H9 (cell line): ENCODE results near the gene CPXM2. TPM values are rescaled to one million over a fixed set of nuclear protein-coding genes. Genes with fewer than 3 reads are reported as not detected.

ENCODE experiments used
- DNase-seq: peaks from one replicate; pipeline ENCODE4 v3.0.0-alpha.2; 2017
- H2AFZ ChIP-seq: one replicate; pipeline ENCODE4 v1.6.1; 2013; ENCODE audit warnings: mild to moderate bottlenecking, low read length, control low read depth, moderate library complexity
- H2AK5ac ChIP-seq: 2 replicates; pipeline ENCODE4 v1.6.1; 2013; ENCODE audit warnings: low read length, control low read depth, mixed read lengths; ENCODE audit not compliant: insufficient read length
- H2BK120ac ChIP-seq: one replicate; pipeline ENCODE4 v1.6.1; 2013; ENCODE audit warnings: low read depth, mild to moderate bottlenecking, low read length, control low read depth, inconsistent platforms; ENCODE audit not compliant: poor library complexity, severe bottlenecking
- H2BK12ac ChIP-seq: 2 replicates; pipeline ENCODE4 v1.6.1; 2013; ENCODE audit warnings: low read length, control low read depth, mixed read lengths, low read depth; ENCODE audit not compliant: insufficient read length
- H2BK15ac ChIP-seq: 2 replicates; pipeline ENCODE4 v1.6.1; 2013; ENCODE audit warnings: low read depth, low read length, control low read depth
- H2BK20ac ChIP-seq: one replicate; pipeline ENCODE4 v1.6.1; 2013; ENCODE audit warnings: low read depth, mild to moderate bottlenecking, low read length, control low read depth, inconsistent platforms; ENCODE audit not compliant: poor library complexity, severe bottlenecking
- H2BK5ac ChIP-seq: 2 replicates; pipeline ENCODE4 v1.6.1; 2013; ENCODE audit warnings: low read length, control low read depth, mixed read lengths; ENCODE audit not compliant: insufficient read length
- H3K14ac ChIP-seq: 2 replicates; pipeline ENCODE4 v1.6.1; 2013; ENCODE audit warnings: low read length, control low read depth; ENCODE audit not compliant: insufficient read depth
- H3K18ac ChIP-seq: 2 replicates; pipeline ENCODE4 v1.6.1; 2013; ENCODE audit warnings: low read depth, mild to moderate bottlenecking, mixed read lengths, low read length, control low read depth; ENCODE audit not compliant: insufficient read length
- H3K23ac ChIP-seq: 2 replicates; pipeline ENCODE4 v1.6.1; 2013; ENCODE audit warnings: low read length, control low read depth, mixed read lengths, low read depth; ENCODE audit not compliant: insufficient read length
- H3K23me2 ChIP-seq: 2 replicates; pipeline ENCODE4 v1.6.1; 2013; ENCODE audit warnings: low read depth, mild to moderate bottlenecking, mixed read lengths, low read length, control low read depth; ENCODE audit not compliant: insufficient read length, poor library complexity, severe bottlenecking
- H3K27ac ChIP-seq: 2 replicates; pipeline ENCODE4 v1.5.1; 2013; ENCODE audit warnings: low read length, control low read depth, mixed read lengths, low read depth; ENCODE audit not compliant: insufficient read length
- H3K27me3 ChIP-seq: 2 replicates; pipeline ENCODE4 v1.6.1; 2013; ENCODE audit warnings: low read length, control low read depth, inconsistent platforms; ENCODE audit not compliant: insufficient read depth
- H3K4ac ChIP-seq: 2 replicates; pipeline ENCODE4 v1.6.1; 2013; ENCODE audit warnings: low read depth, mild to moderate bottlenecking, control low read depth, inconsistent platforms, low read length, moderate library complexity
- H3K4me1 ChIP-seq: 2 replicates; pipeline ENCODE4 v1.6.1; 2013; ENCODE audit warnings: low read length, control low read depth, inconsistent platforms; ENCODE audit not compliant: insufficient read depth
- H3K4me2 ChIP-seq: 2 replicates; pipeline ENCODE4 v1.6.1; 2013; ENCODE audit warnings: low read length, control low read depth, mixed read lengths; ENCODE audit not compliant: insufficient read length, insufficient read depth
- H3K56ac ChIP-seq: 2 replicates; pipeline ENCODE4 v1.6.1; 2013; ENCODE audit warnings: low read depth, mild to moderate bottlenecking, mixed read lengths, low read length, control low read depth; ENCODE audit not compliant: insufficient read length
- H3K79me1 ChIP-seq: 2 replicates; pipeline ENCODE4 v1.6.1; 2013; ENCODE audit warnings: low read depth, mild to moderate bottlenecking, moderate library complexity, low read length, control low read depth, inconsistent platforms; ENCODE audit not compliant: insufficient read depth, poor library complexity, severe bottlenecking
- H3K79me2 ChIP-seq: 2 replicates; pipeline ENCODE4 v1.6.1; 2013; ENCODE audit warnings: low read length, control low read depth, inconsistent platforms; ENCODE audit not compliant: insufficient read depth
- H3K9ac ChIP-seq: 2 replicates; pipeline ENCODE4 v1.6.1; 2013; ENCODE audit warnings: low read length, control low read depth, mixed read lengths; ENCODE audit not compliant: insufficient read length; ENCODE audit errors: extremely low read depth
- H3K9me3 ChIP-seq: one replicate; pipeline ENCODE4 v1.6.1; 2013; ENCODE audit warnings: low read depth, low read length, inconsistent platforms; ENCODE audit not compliant: control insufficient read depth
- H3T11ph ChIP-seq: one replicate; pipeline ENCODE4 v1.6.1; 2013; ENCODE audit warnings: mild to moderate bottlenecking, low read length, control low read depth, inconsistent platforms
- H4K20me1 ChIP-seq: one replicate; pipeline ENCODE4 v1.6.1; 2013; ENCODE audit not compliant: control insufficient read depth, insufficient read length, insufficient read depth
- H4K5ac ChIP-seq: 2 replicates; pipeline ENCODE4 v1.6.1; 2013; ENCODE audit warnings: low read depth, mild to moderate bottlenecking, mixed read lengths, low read length, control low read depth; ENCODE audit not compliant: insufficient read length
- H4K8ac ChIP-seq: replicated peaks from 2 replicates; pipeline ENCODE4 v1.6.1; 2013; ENCODE audit warnings: low read length, control low read depth, mixed read lengths, low read depth; ENCODE audit not compliant: insufficient read length
- H4K91ac ChIP-seq: 2 replicates; pipeline ENCODE4 v1.6.1; 2013; ENCODE audit warnings: low read depth, mild to moderate bottlenecking, moderate library complexity, mixed read lengths, low read length, control low read depth; ENCODE audit not compliant: insufficient read length
- H3K27ac Mint-ChIP-seq, 3 experiments: 2 replicates in 2 of 3; 3 replicates in 1 of 3; pipeline ENCODE4 v1.8.0; 2020 to 2021; ENCODE audit warnings: mixed read lengths in 3 of 3, mild to moderate bottlenecking in 1 of 3, moderate library complexity in 1 of 3
- H3K27me3 Mint-ChIP-seq: 2 replicates; pipeline ENCODE4 v1.8.0; 2021; ENCODE audit warnings: low read depth, mild to moderate bottlenecking, moderate library complexity, mixed read lengths
- H3K36me3 Mint-ChIP-seq, 3 experiments: 2 replicates in 2 of 3; 3 replicates in 1 of 3; pipeline ENCODE4 v1.8.0; 2020 to 2021; ENCODE audit warnings: low read depth in 3 of 3, mixed read lengths in 3 of 3; ENCODE audit not compliant: insufficient read depth in 1 of 3
- H3K4me1 Mint-ChIP-seq, 2 experiments: 2 replicates each; pipeline ENCODE4 v1.8.0; 2020; ENCODE audit warnings: mixed read lengths in 2 of 2
- H3K4me3 Mint-ChIP-seq, 2 experiments: 2 replicates in 1 of 2; 3 replicates in 1 of 2; pipeline ENCODE4 v1.8.0; 2020 to 2021; ENCODE audit warnings: mild to moderate bottlenecking in 2 of 2, mixed read lengths in 2 of 2, moderate library complexity in 1 of 2
- H3K9me3 Mint-ChIP-seq, 2 experiments: 2 replicates in 1 of 2; 3 replicates in 1 of 2; pipeline ENCODE4 v1.8.0; 2020; ENCODE audit warnings: mild to moderate bottlenecking in 2 of 2, mixed read lengths in 2 of 2, moderate library complexity in 1 of 2
- WGBS: extraction: QIAGEN DNeasy Blood & Tissue Kit; methylation state at CpG from one replicate; pipeline ENCODE4 v1.1.7; 2013; ENCODE audit warnings: missing lambda C conversion rate, low lambda C conversion rate, mixed read lengths; ENCODE audit not compliant: insufficient read length; ENCODE audit errors: extremely low coverage; 5-methylcytosine and 5-hydroxymethylcytosine counted together
- total RNA-seq: library from RNA; stranded (reverse); gene quantifications from 2 replicates; pipeline ENCODE4 v1.2.1, GENCODE V29; 2021
- TF ChIP-seq, protein P1 (sequence below): fragments of 200-600 bp; sonication (generic); conservative IDR thresholded peaks from 3 replicates; pipeline ENCODE4 v1.8.0; 2021; ENCODE audit warnings: antibody characterized with exemption, mild to moderate bottlenecking

The CPXM2 gene
- total RNA-seq, 1 experiment from 2014 or later: 1.7 TPM

DNA sequence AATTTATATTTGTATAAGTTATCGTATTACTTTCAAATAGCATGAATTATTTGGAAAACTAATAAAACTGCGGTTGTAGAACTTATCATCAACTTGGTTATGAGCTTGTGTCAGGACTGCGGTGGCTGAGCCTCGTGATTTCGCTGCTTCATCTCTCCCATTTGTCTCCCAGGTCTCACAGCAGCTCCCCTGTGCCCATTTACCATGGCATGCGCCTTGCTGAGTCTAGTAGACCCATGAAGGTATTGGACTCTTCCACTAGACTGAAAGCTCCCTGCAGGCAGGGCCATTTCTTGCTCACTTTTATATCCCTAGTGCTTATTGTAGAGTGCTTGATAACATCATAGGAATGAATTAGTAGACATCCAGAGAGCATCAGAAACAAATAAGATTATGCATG lies 53.9 kb downstream of the CPXM2 start:
- H2BK120ac ChIP-seq: no peak overlapping the region
- H3K4ac ChIP-seq: no peak overlapping the region
- Mint-ChIP-seq H3K36me3 (peaks cover 0 to 3% (median 0%) of the 10 kb centered on the region in 3 experiments; a peak in 3 of 7 replicates), H3K4me1 (peaks cover 16 to 30% of the 10 kb centered on the region in 2 experiments), H3K27me3 (peaks cover 8% of the 10 kb centered on the region), H3K27ac (no peak overlapping the region), H3K9me3 (no peaks in the 10 kb centered on the region), H3K4me3 (no peak overlapping the region)
- no peak overlapping the region for H2AFZ ChIP-seq
- no CpG with 5 or more reads among the region's 6 CpGs for WGBS
- no peak overlapping the region for H4K8ac ChIP-seq
- no peaks in the 10 kb centered on the region for H3K9me3 ChIP-seq
- no peak overlapping the region for H3K14ac ChIP-seq
- H3K27ac ChIP-seq: no peak overlapping the region
- no peaks in the 10 kb centered on the region for H3K4me1 ChIP-seq
- no peak overlapping the region for H3K56ac ChIP-seq
- no peak overlapping the region for H2BK12ac ChIP-seq
- H3K23me2 ChIP-seq: no peaks in the 10 kb centered on the region
- no peaks in the 10 kb centered on the region for H3K79me2 ChIP-seq
- H3K9ac ChIP-seq: no peak overlapping the region
- TF ChIP-seq, protein P1, sequence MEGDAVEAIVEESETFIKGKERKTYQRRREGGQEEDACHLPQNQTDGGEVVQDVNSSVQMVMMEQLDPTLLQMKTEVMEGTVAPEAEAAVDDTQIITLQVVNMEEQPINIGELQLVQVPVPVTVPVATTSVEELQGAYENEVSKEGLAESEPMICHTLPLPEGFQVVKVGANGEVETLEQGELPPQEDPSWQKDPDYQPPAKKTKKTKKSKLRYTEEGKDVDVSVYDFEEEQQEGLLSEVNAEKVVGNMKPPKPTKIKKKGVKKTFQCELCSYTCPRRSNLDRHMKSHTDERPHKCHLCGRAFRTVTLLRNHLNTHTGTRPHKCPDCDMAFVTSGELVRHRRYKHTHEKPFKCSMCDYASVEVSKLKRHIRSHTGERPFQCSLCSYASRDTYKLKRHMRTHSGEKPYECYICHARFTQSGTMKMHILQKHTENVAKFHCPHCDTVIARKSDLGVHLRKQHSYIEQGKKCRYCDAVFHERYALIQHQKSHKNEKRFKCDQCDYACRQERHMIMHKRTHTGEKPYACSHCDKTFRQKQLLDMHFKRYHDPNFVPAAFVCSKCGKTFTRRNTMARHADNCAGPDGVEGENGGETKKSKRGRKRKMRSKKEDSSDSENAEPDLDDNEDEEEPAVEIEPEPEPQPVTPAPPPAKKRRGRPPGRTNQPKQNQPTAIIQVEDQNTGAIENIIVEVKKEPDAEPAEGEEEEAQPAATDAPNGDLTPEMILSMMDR: no peak
- no peaks in the 10 kb centered on the region for H4K20me1 ChIP-seq
- H4K5ac ChIP-seq: no peak overlapping the region
- H3K27me3 ChIP-seq: no peaks in the 10 kb centered on the region
- H2BK20ac ChIP-seq: no peak overlapping the region
- no peak for DNase-seq
- no peak overlapping the region for H3K4me2 ChIP-seq
- no peak overlapping the region for H3T11ph ChIP-seq
- H2BK15ac ChIP-seq: no peak overlapping the region
- H2AK5ac ChIP-seq: no peak overlapping the region
- no peak overlapping the region for H2BK5ac ChIP-seq
- no peak overlapping the region for H4K91ac ChIP-seq
- no peak overlapping the region for H3K18ac ChIP-seq
- H3K23ac ChIP-seq: no peak overlapping the region
- H3K79me1 ChIP-seq: no peaks in the 10 kb centered on the region
